ENCODE results near the gene ABHD3.

- no peak for TF ChIP-seq CTCF (IDR thresholded peaks at IDR 0.05)
- no peak for TF ChIP-seq POLR2AphosphoS5 (IDR thresholded peaks at IDR 0.05)
These were observed 72.2 kb downstream of the ABHD3 start for GRCh38 chr18:21632393-21632792.
